ELR (cell line): ENCODE results near the gene TNNI3K.

Experiments used
- DNase-seq: peaks from one replicate; pipeline ENCODE4 v3.0.0-alpha.2; 2015; ENCODE audit warnings: low read depth

Gene TNNI3K

DNA sequence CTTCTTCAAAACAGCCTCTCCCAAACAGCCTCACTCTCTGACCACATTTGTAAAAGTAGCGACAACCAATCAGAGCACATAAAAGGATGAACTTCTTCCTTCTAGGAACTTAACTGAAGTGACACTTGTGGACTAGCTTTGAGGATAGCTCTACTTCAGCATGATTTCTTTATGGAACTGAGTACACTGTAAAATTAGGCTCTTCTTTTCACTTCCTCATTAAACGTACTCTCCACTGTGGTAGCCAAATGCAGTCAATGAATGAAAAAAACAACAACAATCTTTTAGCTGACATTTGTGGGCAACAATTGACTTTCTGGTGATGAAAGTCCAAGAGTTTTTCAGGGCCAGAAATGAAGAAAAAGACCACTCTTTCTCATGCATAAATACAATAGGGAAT is 267.7 kb downstream of the TNNI3K start:
- DNase-seq: no peak

DNA sequence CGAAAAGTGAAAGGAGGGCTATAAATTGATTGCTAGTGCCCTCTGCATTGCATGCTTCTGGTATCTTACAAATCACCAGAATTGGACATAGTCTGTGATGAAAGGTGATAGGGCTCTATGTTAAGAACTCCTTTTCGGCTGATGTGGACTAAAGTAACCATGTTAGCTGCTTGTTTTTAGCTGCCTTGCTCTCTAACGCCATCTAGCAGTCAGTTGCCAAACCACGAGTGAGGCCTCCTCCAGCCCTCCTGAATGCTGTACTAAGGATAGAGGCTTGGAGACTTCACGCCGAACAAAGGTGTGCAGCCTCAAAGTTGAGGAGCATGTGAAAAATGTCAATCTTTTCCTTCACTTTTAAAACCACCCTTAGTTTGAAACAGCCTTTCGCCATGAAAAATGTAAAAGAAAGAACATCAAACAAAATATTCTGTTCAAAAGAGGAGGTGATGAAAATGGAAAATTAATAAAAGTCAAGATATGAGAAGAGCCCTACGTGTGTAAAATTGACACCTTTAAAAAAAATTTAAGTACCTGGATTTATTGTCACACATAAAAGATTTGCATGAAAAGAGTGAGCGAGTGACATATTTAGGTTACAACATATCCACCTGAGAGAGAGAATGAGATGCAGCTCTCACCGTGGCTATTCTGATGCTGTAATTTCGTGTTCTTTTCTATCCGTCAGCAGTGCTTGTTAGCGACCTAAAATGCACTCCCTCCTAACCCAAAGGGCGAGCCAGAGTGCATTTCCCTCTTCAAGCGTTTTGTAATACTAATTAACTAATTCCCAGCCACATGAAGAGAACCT is 269.1 kb downstream of the TNNI3K start:
- peak; percentile 60 for DNase-seq

DNA sequence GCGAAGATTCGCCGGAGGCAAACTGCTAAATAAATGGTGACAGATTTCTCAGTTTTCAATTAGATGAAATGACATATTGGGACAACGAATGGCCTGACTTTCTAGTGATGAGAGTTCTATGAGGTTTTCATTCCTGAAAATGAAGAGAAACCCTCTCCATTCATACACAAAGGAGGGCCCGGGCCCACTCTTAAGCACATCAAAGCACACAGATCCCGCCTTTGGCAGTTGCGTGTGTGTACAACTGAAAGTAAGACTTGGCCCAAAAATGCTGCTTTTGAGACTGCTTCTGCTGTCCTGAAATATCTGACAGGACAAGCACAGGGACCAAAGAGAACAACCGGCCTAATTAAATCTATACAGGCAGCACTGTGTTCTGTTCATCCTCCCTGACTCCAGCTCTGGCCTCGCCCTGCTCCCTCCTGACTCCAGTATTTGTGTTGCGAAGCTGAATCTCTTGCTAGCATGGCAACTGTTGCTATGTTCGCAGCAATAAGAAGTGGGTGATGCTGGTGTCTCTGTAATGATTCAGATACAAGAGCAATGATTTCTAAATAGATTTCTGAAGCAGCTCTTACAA is 269.8 kb downstream of the TNNI3K start:
- DNase-seq: no peak

DNA sequence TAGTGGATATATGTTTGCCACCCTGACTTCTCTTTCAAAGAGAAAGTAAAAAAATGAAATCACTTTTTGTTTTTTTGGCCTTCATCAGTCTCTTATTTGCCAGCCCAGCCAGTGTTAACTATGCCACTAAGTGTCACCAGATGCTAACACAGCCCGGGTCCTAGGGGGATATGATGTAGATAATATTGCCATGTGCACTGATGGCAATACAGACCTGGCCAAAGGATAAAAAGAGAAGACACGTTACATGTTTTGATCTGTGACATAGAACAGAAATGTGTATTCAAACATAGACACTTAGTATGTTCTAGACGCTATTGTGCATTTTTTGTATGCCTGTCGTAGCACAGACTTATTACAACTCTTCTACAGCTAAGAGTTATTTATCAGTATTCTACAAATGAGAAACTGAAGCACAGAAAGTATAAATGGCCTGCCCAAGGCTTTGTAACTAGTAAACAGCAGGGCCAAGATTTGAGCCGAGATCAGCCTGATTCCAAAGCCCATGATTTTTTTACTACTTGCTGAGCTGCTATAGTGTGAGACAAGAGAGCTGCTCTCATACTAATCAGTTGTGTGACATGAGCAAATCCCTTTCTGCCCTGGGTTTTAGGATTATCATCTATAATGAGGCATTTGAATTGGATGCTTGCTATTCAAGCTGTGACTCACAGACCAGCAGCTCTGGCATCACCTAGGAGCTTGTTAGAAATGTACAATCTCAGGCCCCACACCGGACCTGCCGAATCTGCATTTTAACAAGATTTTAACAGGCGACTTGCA is 270.9 kb downstream of the TNNI3K start:
- no peak for DNase-seq

DNA sequence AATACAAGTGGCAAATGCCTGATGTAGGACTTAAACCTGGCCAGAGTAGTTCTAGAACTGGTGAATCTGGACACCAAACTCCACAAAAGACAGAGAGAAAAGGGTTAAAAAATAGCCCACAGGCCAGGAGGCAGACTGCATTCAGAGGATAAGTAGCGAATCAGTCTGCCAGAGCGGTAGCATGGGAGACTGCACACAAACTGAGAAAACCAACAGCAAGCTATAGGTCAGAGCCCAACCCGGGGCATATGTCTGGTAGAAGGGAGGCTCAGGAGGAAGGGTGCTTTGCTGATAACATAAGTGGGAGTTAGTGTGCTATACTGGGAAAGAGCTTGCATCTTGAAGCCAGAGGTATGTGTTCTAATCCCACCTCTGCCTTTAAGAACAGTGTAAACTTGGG is 273.3 kb downstream of the TNNI3K start:
- DNase-seq: no peak

DNA sequence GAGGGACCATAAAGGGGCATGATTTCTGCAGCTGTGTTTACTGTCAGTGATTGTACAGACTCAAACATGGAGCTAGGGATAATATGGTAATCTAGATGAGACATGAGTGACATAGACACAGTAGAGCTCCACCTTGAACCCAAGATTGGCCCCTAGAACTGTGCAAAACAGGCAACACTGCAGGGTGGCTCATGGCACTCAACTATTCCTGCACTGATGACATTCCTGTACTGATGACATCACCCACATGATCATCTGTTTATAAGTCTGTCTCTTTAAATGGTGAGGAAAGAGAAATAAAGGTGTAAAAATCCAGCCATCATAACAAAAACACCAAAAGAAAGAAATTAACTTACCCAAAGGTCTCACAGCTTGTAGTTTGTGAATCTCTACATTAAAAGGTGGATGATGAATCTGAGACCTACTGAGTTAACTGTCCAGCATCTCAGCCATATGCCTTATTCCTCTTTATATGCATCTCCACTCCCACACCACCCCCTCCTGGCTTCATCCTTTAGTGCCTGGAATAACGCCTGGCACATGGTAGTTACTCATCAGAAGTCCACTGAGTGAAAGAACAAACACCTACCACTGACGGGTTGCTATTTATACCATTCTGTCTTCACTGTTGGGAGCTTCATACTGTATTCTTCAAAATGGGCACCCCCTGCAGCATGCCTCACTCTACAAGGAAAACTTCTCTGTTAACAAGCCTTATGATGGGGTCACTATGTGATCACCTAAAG is 277.2 kb downstream of the TNNI3K start, which contains the start of gene LRRC53:
Gene LRRC53 (minus strand): TSS at position 442 of the 746 bp plus-strand sequence. CDS start 29,262 bp downstream, outside the sequence.
- DNase-seq: no peak

DNA sequence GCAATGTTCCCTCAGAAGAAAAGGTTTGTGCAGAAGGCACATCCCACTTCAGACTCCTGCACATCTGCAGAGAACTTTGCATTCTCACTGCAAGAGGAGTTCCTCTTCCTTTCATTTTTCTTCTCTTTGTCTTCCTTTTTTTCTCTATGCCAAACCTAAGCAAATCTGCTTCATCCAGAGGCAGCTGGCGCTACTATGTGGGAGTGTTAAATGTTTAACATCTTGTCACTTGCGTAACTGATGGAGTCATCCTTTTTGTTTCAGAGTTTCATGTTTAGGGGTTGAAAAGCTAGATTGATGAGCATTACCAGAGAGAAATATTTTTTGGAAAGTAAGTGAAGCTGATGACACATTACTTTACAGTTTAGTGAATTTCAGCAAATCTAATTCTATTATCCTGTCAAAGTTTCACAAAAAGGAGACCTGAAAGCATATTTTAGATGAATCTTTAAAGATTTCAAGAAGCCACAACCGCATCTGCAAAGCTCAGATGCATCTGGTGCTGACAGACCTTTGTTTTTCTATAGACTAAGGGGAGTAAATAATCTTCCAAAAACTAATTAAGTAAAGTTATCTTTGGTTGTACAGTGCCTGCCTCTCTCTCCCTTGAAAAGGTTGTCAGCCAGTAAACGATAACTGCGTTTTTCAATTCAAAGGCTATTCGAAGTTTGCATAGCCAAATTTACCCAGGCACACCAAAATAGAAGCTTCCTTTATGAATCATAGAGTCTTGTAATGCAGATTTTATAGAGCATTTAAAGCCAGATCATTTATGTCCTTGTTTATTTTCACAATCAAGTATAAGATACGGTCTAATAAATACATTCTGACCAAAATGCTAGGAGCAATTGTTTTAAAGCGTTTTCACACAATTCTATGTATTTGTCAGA is 278.5 kb downstream of the TNNI3K start:
- no peak for DNase-seq

DNA sequence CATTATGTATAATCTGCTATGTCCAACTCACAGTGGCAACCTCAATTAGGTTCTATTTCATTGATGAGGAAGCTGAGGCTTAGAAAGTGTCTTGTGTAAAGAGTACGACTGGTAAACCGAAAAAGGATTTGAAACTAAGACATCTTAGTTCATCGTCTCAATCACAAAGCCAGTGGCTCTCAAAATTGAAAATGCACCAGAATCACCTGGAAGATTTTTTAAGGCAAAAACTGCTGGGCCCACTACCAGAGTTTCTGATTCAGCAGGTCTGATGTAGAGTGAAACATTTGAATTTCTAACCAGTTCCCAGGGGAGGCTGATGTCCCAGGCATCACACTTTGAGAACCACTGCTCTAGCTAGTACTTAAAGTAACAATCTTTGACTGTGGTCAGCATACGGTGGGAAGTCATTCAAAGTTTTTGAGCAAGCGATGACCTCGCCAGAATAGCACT is 282.4 kb downstream of the TNNI3K start:
- no peak for DNase-seq

DNA sequence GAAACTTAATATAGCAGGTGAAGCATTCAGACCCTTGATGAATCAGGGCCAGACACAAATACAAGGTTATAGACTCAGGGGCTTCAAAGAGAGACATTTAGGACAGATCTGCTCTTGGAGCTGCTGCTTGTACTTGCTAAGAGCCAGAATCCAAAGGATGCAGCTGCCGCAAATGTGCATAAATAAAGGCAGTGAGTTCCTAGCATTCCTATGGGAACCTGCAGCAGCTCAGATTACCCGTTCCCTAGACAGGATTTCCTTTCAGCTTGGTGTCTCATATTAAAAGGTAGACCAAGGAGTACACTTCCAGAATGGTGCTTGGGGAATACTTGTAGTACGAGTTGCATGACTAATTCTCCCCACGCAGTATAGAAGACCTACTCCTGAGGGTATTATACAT is 287.0 kb downstream of the TNNI3K start:
- no peak for DNase-seq

DNA sequence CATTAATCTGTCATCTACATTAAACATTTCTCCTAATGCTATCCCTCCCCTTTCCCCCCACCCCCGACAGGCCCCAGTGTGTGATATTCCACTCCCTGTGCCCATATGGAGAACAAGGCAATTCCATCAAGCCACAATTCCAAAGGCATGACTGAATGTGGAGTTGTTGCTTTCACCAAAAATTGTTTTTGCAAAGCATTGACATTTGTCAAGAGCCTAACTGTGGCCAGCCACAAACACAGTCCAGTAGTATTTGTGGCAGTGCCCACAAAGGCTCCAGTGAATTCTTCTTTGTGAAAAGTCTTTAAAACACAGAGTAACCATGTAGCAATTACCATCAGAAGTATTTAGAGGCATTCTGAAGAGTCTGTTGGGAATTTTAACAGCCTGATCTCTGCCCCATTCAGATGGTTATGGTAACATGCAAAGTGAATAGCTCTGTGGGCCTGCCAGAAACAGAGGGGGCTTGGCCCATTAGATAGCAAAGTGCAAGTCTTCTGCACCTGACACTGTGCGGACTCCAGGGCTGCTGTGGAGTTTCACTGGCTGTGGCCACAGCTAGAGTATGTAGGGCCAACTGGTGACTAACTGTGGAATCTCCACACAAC is 288.8 kb downstream of the TNNI3K start:
- no peak for DNase-seq

DNA sequence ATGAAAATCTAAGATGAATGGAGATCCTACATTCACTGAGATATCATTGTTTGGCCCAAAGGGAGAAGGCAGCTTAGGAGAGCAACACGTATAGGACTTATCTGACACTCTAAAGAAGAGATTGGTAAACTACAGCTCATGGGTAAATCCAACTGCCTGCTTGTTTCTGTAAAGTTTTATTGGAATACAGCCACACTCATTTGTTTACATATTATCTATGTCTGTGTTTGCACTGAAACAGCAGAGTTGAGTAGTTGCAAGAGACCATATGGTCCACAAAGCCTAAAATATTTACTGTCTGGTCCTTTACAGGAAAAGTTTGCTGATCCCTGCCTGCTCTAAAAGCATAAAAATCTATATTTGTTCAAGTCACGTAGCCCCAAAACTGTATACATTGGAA is 291.5 kb downstream of the TNNI3K start:
- DNase-seq: no peak

DNA sequence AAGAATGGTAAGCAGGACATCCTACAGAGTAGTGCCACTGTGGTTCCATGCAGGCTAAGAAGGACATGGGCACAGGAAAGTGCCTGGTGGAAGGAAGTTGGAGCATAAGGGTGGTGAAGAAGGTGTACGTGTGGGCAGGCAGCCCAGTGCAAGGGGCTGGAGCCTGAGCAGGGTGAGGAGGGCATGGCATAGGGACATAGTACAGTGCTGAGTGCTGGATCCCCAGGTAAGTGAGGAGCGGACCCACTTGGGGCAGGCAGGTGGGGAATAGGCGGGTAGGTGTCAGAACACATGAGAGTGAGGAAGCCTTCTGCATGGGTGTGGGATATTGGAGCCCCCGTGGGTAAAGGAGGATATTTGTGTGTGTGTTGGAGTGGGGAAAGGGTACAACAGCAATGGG is 292.9 kb downstream of the TNNI3K start:
- no peak for DNase-seq

DNA sequence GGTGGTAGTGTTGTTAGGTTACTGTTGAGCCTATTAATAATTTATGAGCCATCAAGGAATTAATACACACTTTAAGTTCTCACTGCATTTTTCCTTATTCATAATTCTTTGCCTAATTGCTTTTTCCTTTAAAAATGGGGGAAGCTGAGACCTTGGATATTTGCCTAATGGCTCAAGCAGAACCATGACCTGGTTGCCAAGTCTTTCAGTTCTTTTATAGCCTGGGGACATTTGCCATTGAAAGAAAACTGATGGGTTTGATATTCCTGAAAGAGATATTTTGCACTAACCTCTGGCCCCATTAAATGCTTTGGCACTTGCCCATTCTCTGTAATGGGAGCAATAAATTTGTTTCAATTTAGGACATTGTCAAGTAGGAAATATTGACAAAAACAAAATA is 295.7 kb downstream of the TNNI3K start:
- no peak for DNase-seq

DNA sequence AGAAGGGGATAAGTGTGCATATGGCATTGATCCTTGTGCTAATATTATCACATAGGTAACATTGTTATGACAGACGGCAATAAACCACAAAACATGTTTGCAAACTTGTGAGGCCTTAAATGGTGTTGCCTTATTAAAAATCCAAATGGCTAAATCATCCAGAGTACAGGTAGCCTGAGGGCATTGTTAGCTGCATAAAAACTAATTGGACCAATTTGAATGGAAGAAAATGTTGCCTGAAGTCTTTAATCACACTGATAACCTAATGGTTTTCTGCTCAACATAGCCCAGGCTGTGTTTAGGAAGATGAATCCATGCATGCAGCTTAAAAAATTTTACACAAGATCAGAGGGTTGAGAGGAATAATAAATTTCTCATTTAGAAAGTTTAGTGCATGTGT is 296.6 kb downstream of the TNNI3K start:
- no peak for DNase-seq

DNA sequence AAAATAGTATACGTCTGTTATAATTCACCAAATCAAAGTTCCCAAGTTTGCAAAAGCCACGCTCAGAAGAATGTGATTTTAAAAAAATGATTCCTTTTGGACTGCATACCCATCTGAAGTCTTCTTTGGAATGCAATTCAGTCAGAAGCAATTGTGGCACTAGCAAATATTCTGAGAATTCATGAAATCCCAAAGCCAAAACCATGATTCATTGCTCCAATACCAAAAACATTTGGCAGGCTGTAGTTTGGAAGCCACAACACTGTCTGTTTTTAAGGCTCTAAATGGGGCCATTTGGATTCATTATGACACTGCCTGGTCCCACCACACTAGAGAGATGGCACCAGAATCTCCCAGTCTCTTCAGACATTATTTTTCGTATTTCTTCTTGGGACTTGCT is 299.1 kb downstream of the TNNI3K start:
- no peak for DNase-seq

DNA sequence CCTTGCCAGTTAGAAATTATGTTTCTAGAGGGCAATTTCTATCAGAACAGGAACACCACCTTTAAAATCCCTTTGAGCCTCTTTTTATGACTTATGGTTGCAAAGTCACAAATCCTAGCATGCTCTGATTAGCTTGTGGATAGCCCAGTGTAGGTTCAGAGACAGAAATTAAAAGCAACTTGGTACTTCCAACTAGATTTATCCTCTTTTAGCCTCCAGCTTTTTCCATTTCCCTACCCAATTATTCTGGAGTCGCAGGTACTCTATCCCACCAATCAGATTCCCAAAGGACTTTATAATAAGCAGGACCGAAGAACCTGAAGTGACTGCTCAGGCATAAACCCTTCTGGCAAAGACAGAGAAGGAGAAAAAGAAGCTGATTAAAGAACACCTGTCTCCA is 310.6 kb downstream of the TNNI3K start:
- no peak for DNase-seq

DNA sequence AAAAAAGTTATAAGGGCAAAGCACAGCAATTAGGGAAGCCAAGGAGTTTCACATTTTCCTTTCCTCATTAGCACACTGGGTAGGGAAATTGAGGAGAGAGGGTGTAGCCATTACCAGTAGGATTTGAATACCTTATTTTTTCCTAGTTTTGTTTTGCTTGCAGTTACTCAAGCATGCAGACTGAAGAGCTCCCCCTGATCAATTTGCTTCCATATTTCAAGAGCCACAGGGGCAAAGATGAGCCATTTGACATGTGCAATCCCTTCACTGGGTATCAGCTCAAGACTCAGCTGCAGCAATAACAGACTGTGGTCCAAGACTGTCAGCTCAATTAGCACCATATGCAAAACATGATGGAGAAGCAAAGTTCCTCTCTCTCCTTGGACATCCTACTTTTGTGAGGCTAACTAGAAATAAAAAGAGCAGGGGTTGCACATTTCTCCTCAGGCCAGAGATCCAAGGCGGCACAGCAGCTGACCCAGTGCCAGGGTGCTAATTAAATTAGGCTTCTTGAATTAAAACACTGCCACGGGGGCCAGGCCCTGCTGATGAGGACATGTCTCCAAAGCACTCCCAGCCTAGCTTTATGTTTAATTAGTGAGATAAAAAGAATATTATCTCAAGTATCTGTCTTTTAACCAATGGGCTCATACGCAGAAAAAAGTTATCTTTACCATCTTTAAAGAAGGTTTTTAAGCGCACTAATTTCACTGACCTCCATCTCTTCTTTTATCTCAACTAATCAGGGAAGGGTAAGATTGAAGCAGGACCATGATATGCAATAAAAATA is 314.0 kb downstream of the TNNI3K start:
- DNase-seq: no peak

DNA sequence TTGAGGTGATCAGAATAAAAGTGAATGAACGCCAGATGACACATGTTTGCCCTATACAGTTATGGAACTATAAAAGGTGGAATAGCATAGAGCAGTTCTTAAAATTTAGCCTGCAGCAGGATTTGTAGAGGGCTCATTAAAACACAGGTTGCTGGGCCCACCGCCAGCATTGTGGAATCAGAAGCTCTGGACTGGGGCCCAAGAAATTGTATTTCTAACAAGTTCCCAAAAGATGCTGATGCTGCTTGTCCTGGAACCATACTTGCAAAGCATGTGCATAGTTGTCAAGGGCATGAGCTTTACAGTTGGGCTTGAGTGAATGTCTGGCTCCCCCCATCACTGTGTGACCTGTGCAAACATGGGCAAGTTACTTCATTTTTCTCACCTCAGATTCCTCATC is 314.7 kb downstream of the TNNI3K start:
- no peak for DNase-seq

DNA sequence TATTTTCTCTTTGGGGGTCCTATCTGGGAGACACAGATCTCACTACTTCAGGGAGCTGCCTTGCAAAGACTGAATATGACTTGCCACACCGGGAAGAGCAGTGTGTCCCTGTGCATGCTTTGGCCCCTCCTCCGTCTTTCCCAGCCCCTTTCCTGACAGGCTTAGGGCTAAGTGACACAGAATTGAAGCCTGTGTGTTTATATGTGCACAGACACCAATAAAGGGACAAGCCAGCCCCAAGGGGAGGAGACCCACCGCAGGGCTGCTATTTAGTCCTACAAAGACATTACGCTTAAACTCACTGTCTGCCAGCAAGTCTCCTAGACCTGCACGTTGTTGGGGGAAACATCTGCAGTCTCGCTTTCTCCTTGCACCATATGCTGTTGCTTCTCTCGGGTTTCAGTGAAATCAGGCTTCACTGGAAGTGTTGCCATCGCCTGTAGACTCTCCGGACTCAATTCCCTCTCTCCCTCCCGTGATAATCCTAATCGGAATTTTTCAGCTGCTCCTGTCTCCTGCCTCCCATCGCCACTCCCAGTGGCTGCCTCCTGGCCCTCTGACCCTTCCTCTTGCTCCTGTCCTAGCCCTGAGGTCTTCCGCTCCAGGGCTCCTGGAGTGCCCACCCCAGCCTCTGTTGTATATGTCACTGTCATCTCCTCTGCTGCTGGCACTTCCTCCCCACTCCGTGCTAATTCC is 335.8 kb downstream of the TNNI3K start:
- DNase-seq: no peak

DNA sequence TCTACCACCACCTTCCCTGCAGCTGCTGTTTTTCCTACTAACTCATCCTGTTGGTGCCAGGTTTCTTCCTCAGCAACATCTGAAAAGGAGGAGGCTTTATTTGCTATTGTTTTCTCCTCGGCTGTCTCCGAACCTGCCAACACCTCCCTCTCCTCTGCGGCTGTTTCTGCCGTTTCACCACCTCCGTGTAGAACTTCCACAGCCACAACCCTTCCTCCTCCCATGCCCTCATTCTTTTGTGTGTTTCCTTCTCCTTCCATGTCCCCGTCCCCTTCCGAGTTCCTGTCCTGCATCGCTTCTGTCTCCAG is 336.3 kb downstream of the TNNI3K start:
- DNase-seq: no peak
